ENCODE results near the gene MPC2. TPM values are rescaled to one million over a fixed set of nuclear protein-coding genes. Genes with fewer than 3 reads are reported as not detected.

MPC2 gene
- total RNA-seq, 1 donor from 2014 or later: 35.1 TPM

Other genes with a start within 250 kb of the MPC2 start
- gene MPZL1, start 215.1 kb downstream of the MPC2 start, total RNA-seq: 113 and 114 TPM in 2 replicates
- 0.66 TPM in 1 of 2 replicates, not detected in the other for gene ADCY10, start 22.9 kb downstream of the MPC2 start, total RNA-seq
- 15.9 and 17.3 TPM in 2 replicates for gene DCAF6, start 389 bp downstream of the MPC2 start, total RNA-seq
- 47.7 and 48.7 TPM in 2 replicates for gene GPR161, start 199.9 kb upstream of the MPC2 start, total RNA-seq
- 28.3 and 33.5 TPM in 2 replicates for gene TIPRL, start 241.9 kb upstream of the MPC2 start, total RNA-seq